Measurements from ENCODE around the gene SCMH1. TPM values are rescaled to one million over a fixed set of nuclear protein-coding genes. Genes with fewer than 3 reads are reported as not detected.
"Not testable (repeated sequence)": the region's sequence is repeated elsewhere in the genome, so short reads cannot be mapped to it uniquely, and the experiment has no call there.

Gene SCMH1
- polyA plus RNA-seq, 3 donors = 35.6 to 37.8 (median 36.6) TPM

DNA sequence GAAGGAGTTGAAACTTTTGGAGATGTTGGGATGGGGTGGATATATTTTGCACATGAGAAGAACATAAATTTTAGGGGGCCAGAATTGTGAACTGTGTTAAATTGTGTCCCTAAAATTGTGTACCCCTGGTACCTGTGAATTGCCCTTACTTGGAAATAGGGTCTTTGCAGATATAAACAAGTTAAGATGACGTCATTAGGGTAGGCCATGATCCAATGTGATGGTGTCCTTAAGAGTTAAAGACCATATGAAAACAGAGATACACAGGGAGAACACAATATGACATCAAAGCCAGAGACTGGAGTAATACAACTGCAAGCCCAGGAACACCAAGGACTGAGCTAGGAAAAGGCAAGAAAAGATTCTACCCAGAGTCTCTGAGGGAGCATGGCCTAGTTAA lies 24.0 kb downstream of the SCMH1 start:
- DNase-seq (ENCODE audit: low read depth in 3 of 3, low spot score in 2 of 3) = no peak

DNA sequence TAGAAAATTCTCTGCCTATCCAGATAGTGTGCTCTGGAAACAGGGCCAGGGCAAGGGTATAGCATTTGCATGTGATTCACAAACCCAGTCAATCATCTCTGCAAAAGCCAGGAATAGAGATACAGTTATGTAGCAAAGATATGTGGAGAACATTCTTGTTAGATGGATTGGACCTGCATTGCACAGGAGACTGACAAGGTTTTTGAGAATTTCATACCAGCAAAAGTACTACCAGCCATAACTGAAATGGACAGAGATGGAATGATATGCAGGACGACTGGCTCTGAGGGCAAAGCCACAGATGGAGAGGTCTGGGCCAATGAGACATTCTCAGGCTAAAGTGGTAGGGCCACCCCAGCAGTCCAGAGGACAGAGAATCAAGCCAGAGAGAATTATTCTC lies 24.7 kb downstream of the SCMH1 start:
- DNase-seq (ENCODE audit: low read depth in 3 of 3, low spot score in 2 of 3) = no peak

DNA sequence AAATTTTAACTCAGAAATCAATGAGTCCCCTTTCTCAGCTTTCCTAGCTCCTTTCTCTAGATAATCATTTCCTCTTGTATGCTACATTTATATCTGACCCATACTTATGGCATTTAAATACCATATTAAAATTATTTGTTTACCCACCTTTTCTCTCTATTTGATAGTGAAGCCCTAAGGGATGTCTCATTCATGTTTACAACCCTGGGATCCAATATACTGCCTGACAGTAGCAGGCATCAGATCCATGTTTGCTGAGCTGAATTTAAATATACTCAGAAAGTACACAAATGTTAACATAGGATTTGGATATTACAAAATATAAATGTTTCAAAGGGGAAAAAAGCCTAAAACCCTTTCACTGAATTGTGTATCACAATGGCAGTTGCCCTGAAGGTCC lies 26.5 kb downstream of the SCMH1 start:
- no peak for DNase-seq (ENCODE audit: low read depth in 3 of 3, low spot score in 2 of 3)

DNA sequence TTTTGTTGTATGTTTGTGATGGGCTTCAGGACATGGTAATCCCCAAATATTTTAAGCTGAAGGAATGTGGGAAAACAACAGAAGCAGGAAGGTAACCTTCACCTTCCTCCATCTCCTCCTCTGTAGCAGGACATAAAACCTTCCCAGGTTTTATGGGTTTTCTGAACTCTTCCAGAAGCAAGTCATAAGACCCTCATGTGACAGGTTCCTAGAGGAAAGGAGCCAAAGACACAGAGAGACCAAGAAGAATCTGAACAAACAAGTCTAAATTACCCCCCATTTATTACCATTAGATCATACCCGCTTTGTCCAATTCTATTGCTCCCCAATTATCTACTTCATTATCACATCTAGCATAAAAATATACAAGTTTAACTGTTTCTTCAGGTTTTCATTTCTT lies 28.8 kb downstream of the SCMH1 start:
- no peak for DNase-seq (ENCODE audit: low read depth in 3 of 3, low spot score in 2 of 3)

DNA sequence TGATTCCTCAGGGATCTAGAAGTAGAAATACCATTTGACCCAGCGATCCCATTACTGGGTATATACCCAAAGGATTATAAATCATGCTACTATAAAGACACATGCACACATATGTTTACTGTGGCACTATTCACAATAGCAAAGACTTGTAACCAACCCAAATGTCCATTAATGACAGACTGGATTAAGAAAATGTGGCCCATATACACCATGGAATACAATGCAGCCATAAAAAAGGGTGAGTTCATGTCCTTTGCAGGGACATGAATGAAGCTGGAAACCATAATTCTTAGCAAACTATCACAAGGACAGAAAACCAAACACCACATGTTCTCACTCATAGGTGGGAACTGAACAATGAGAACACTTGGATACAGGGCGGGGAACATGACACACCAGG lies 30.5 kb downstream of the SCMH1 start:
- DNase-seq (ENCODE audit: low read depth in 3 of 3, low spot score in 2 of 3) = not testable (repeated sequence)

DNA sequence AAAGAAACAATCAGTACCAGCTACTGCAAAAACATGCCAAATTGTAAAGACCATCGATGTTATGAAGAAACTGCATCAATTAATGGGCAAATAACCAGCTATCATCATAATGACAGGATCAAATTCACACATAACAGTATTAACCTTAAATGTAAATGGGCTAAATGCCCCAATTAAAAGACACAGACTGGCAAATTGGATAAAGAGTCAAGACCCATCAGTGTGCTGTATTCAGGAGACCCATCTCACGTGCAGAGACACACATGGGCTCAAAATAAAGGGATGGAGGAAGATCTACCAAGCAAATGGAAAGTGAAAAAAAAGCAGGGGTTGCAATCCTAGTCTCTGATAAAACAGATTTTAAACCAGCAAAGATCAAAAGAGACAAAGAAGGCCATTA lies 35.1 kb downstream of the SCMH1 start:
- DNase-seq (ENCODE audit: low read depth in 3 of 3, low spot score in 2 of 3) = not testable (repeated sequence)

DNA sequence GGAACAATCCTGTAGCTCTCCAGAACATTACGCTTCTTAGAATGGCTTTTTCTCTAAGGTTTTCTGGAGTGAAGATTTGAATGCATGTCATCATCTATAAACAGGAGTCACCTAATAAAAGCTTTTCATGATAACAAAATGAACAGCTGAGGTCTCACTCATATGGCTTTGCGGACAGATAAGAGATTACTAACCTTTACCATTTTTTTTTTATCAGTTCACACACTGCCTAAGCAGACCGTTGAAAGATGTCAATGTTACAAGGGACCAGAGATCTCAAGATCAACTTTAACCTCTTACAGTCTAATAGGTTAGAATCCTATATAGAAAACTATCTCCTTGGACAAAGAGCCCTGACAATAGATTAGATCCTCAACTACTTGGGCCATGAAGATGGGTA lies 41.4 kb downstream of the SCMH1 start:
- no peak for DNase-seq (ENCODE audit: low read depth in 3 of 3, low spot score in 2 of 3)

DNA sequence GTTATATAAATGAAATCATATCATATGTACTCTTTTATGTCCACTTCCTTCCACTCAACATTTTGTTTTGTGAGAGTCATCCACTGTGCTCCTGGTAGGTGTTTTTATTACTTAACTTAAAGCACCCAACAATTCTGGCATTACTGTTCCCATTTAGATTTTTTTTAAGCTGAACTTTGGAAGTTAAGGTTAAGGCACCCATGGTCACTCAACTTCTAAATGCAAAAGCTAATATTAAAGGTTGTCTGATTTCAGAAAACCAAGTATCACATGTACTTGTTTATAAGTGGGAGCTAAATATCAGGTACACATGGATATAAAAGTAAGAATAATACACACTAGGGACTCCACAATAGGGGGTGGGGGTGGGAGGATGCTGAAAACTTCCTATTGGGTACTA lies 42.7 kb downstream of the SCMH1 start:
- DNase-seq (ENCODE audit: low read depth in 3 of 3, low spot score in 2 of 3) = no peak

DNA sequence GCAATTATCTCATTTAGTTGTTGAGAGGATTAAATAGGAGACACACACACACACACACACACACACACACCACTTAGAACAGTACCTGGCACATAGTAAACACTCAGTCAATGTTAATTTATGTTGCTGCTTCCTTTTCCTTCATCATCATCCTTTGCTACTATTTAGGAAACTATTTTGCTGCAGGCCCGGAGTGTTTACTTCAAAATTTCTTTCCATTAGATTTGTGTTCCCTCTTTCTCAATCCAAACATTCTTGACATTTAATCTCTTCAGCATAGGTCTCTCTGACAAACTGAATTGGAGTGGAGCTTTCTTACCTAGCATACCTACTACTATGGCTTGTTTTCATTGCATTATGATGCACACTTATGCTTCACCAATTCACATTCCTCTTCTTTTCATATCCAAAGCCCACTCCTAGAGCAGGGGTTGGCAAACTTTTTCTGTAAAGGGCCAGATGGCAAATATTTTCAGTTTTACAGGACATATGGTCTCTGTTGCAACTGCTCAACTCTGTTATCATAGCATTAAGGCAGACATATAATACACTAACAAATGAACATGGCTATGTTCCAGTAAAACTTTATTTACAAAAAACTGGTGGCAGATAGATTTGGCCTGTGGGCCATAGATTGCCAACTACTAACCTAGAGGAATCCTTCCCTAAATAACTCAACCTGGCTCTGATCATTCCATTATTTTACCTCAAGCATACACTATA lies 49.5 kb downstream of the SCMH1 start:
- no peak for DNase-seq (ENCODE audit: low read depth in 3 of 3, low spot score in 2 of 3)

DNA sequence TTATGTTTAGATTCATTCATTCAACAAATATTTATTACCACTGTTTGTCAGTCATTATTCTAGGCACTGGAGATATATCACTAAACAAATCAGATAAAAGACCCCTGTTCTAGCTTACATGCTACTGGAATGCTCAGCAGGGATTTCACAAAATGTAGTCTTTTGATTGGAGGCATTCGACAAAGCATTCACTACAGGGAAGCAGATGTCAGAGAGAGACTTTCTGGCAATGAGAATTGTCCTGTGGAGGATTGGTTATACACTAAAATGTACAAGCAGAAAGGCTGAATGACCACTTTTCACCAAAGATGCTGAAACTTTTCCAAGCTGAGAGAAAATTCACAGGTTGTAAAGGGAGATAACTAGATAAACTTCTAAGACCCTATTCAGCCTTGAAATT lies 57.7 kb downstream of the SCMH1 start:
- DNase-seq (ENCODE audit: low read depth in 3 of 3, low spot score in 2 of 3) = no peak

DNA sequence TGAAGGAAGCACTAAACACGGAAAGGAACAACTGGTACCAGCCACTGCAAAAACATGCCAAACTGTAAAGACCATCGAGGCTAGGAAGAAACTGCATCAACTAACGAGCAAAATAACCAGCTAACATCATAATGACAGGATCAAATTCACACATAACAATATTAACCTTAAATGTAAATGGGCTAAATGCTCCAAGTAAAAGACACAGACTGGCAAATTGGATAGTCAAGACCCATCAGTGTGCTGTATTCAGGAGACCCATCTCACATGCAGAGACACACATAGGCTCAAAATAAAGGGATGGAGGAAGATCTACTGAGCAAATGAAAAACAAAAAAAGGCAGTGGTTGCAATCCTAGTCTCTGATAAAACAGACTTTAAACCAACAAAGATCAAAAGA lies 63.9 kb downstream of the SCMH1 start:
- not testable (repeated sequence) for DNase-seq (ENCODE audit: low read depth in 3 of 3, low spot score in 2 of 3)

DNA sequence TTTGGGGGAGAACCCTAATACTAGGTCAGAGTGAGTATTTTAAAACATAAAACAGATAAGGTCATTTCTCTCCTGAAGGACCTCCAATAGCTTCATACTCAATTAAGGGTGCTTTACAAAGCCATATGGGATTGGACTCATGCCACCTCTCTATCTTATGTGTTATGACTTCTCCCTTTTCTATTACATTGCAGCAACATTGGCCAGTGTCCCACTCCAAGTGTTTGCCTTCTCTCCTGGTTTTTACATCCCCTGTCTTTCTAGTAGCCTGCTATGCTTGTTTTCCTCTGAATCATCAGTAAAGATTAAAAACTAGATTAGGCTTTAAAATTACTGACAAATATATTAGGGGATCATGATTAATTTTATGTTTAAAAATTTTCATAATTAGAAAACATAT lies 66.6 kb downstream of the SCMH1 start:
- no peak for DNase-seq (ENCODE audit: low read depth in 3 of 3, low spot score in 2 of 3)

DNA sequence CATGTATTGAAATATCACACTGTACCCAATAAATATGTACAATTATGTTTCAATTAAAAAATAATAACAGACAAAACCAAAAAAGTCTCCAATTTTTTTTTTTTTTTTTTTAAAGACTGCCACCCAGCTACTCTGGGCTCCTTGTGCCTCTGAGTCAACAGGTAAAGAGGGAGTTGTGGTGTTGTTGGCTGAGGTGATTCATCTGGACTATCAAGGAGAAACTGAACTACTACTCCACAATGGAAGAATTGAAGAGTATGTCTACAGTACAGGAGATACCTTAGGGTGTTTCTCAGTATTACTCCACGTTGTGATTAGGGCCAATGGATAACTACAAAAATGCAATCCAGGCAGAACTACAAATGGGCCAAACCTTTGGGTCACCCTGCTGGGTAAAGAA lies 67.9 kb downstream of the SCMH1 start:
- no peak for DNase-seq (ENCODE audit: low read depth in 3 of 3, low spot score in 2 of 3)

DNA sequence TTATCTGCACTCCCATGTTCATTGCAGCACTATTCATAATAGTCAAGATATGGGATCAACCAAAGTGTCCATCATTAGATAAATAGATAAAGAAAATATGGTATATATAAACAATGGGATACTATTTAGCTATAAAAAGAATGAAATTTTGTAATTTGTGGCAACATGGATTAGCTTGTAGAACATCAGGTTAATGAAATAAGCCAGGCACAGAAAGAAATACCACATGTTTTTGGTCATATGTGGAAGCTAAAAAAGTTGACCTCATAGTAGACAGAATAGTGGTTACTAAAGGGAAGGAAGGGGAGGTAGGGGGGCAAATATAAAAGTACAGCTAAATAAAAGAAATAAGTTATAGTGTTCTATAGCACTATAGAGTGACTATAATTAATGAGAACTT lies 68.5 kb downstream of the SCMH1 start:
- no peak for DNase-seq (ENCODE audit: low read depth in 3 of 3, low spot score in 2 of 3)

DNA sequence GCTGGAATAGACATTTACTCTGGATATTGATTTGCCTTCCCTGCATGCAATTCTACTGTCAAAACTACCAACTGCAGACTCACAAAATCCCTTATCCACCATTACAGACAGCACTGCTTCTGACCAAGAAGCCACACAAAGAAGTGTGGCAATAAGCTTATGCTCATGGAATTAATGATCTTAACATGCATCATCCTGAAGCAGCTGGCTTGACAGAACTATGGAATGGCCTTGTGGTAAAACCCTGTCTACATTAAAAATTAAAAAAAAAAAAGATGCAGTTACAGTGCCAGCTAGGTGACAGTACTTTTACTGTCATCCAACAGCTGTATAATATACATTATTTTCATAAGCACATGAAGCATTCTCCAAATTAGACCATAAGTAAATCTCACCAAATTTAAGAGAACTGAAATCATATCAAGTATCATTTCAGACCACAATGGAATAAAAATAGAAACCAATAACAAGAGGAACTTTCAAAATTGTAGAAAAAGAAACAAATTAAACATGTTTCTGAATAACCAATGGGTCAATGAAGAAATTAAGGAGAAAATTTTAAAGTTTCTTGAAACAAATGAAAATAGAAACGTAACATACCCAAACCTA lies 70.7 kb downstream of the SCMH1 start:
- DNase-seq (ENCODE audit: low read depth in 3 of 3, low spot score in 2 of 3) = no peak

DNA sequence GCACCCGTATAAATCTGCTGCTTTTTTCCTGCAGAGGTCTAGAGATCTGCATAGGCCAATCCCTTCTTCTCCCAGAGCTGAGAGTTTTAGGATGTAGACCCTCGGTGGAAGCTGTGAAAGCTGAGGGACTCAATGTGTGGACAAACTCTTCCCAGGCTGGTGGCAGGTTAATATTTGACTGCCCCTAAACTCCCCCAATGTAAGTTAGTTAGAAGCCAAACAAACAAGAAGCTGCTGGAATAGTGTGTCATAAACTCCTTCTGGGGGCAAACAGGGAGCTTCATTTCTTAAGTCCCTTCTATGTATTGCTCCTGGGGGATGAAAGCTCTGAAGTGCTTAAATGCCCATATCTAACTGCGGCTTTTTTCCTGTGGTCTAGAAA lies 72.3 kb downstream of the SCMH1 start:
- DNase-seq (ENCODE audit: low read depth in 3 of 3, low spot score in 2 of 3) = no peak

DNA sequence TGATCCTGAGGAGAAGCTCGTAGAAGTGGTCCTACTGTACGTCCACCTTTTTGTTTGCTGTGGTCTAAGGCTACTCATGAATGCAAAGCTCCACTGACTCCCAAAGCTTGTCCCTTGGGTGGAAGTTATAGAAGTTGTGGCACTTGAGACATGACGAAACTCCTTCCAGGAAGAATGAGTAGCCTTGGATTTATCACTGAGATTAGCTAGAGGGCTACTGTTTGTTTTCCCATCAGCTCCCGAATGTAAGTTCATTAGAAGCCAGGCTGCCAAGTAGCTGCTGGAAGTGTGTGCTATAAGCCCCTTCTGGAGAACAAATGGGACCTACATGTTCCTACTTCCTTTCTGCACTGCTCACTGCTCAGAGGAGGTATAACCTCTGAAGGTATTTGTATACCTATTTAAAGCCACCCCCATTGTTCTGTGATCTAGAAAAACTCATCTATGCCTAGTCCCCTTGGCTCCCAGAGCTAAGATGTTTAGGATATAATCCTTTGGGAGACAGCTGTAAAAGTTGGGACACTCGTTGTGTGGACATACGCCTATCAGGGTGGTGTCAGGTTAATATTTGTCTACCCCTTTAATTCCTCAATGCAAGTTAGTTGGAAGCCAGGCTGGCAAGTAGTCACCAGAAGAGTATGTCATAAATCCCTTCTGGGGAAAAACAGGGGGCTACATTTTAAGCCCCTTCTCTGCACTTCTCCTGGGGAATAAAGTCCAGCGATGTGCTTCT lies 72.9 kb downstream of the SCMH1 start:
- no peak for DNase-seq (ENCODE audit: low read depth in 3 of 3, low spot score in 2 of 3)

DNA sequence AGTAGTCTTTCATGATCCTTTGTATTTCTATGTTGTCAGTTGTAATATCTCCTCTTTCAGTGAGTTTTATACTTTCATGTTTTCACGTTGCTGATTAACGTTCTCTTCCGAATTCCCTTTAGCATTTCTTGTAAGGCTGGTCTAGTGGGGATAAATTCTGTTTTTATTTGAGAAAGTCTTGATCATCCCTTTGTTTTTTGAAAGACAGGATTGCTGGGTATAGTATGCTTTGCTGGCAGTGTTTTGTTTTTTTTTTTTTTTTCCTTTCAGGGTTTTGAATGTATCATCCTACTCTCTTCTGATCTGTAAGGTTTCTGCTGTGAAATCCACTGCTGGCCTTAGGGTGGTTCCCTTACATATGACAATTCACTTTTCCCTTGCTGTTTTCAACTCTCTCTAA lies 74.4 kb downstream of the SCMH1 start:
- DNase-seq (ENCODE audit: low read depth in 3 of 3, low spot score in 2 of 3) = no peak

DNA sequence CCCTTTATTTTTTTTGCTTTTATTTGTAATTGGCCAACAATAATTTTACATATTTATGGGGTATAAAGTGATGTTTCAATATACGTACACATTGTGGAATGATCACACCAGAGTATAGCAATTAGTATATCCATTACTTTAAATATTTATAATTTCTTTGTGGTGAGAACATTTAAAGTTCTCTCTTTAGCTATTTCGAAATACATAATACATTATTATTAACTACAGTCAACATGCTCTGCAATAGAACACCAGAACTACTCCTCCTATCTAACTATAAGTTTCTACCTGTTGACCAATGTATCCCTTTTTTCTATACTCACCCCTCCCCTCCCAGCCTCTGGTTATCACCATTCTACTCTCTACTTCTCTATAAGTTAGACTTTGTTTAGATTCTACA lies 77.4 kb downstream of the SCMH1 start:
- no peak for DNase-seq (ENCODE audit: low read depth in 3 of 3, low spot score in 2 of 3)

DNA sequence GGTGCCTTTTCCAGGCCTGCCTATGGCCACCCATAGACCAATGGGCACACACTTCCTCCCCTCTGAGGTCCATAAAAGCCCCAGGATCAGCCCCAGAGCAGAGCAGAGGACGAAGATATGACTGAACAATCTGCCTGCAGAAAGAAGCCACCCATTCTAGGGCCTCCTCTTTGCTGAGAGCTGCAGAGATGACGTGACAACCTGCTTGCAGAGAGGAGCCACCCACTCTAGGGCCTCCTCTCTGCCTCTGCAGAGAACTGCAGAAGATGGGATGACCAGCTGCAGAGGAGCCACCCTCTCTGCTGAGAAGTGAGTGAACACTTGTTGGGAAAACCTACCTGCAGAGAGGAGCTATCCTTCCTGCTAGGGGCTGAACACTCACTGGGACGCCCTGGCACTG lies 79.7 kb downstream of the SCMH1 start:
- no peak for DNase-seq (ENCODE audit: low read depth in 3 of 3, low spot score in 2 of 3)

DNA sequence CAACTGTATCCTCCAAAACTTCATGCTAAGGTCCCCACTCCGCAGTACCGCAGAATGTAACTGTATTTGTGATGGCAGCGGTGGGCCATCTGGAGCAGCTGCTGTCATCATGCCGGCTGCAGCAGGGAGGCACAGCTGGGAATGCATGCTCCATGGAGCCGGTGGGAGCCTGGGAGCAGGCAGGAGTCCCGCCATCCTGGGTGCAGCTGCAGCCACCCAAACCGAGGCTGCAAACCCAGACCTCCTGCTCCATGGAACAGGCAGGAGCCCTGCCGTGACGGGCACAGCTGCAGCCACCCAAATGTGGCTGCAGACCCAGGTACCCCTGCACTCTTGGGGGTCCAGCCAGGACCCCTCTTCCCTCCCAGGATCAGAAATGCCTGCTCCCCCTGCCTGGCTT lies 80.3 kb downstream of the SCMH1 start:
- no peak for DNase-seq (ENCODE audit: low read depth in 3 of 3, low spot score in 2 of 3)

DNA sequence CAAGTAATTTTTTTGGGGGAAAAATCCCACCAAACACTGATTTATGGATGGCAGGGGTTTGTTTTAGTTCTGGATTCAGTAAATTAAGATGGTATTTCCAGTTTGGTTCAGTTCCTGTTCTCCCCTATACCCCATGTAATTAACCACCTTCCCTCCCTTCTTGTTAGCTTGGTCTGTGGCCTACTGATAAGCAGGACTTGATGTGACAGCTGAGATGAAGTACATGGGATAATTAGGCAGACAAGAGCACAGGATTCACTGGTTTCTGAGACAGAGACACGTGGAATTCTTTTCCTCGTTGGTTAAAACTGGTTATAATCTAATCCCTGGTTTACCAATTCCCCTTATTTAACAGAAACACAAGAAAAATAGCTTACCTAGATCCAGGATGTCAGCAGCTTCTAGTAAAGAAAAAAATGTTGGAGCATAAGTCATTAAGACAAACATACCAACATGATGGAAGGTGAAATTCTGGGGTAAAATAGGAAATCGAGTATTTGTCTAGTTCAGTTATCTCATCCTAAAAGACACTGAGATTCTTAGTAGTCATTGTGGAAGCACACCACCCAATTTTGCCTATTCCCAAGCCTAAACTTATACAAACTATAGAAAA lies 81.5 kb downstream of the SCMH1 start:
- DNase-seq (ENCODE audit: low read depth in 3 of 3, low spot score in 2 of 3) = no peak
